A673 (cell line): ENCODE results near the gene FAM13A. TPM values are rescaled to one million over a fixed set of nuclear protein-coding genes. Genes with fewer than 3 reads are reported as not detected.

ENCODE experiments used
- BruUV-seq: library from RNA; stranded (reverse); fragments of 400-500 nt; replicated peaks from 2 replicates; lab custom pipeline; 2021; lab: Mats Ljungman, UMichigan
- CTCF ChIA-PET: fragments of 300-600 bp; sonication (Branson Sonifier 250); formaldehyde crosslinking; loops from one replicate; lab custom pipeline; 2022; ENCODE audit warnings: antibody characterized with exemption; lab: Charles Lee
- POLR2A ChIA-PET: fragments of 300-600 bp; sonication (Branson Sonifier 250); formaldehyde crosslinking; loops from one replicate; lab custom pipeline; 2022; ENCODE audit warnings: antibody characterized with exemption; ENCODE audit not compliant: low non-redundant PET; lab: Charles Lee
- DNase-seq: peaks from one replicate; pipeline ENCODE4 v3.0.0-alpha.2; 2015; ENCODE audit warnings: low spot score
- H3K27ac ChIP-seq: fragments of 200-600 bp; sonication (generic); 2 replicates; pipeline ENCODE4 v1.5.1; 2016; ENCODE audit warnings: mixed run types, low read depth, mild to moderate bottlenecking, mixed read lengths, antibody characterized with exemption, low read length; ENCODE audit not compliant: poor library complexity, severe bottlenecking
- H3K27me3 ChIP-seq: fragments of 200-600 bp; sonication (generic); replicated peaks from 2 replicates; pipeline ENCODE4 v1.6.1; 2017; ENCODE audit warnings: mixed run types, low read depth, mild to moderate bottlenecking, mixed read lengths, antibody characterized with exemption, low read length; ENCODE audit not compliant: insufficient read depth, poor library complexity
- H3K36me3 ChIP-seq: fragments of 200-600 bp; sonication (generic); 2 replicates; pipeline ENCODE4 v1.6.1; 2016; ENCODE audit warnings: mixed run types, mild to moderate bottlenecking, mixed read lengths, antibody characterized with exemption, low read length; ENCODE audit not compliant: insufficient read depth, poor library complexity, severe bottlenecking
- H3K4me1 ChIP-seq: fragments of 200-600 bp; sonication (generic); 2 replicates; pipeline ENCODE4 v1.6.1; 2017; ENCODE audit warnings: mixed run types, mild to moderate bottlenecking, mixed read lengths, antibody characterized with exemption, low read length; ENCODE audit not compliant: insufficient read depth, poor library complexity, severe bottlenecking
- H3K4me3 ChIP-seq: fragments of 200-600 bp; sonication (generic); 2 replicates; pipeline ENCODE4 v1.5.1; 2016; ENCODE audit warnings: low read depth, mixed run types, mild to moderate bottlenecking, mixed read lengths, low read length; ENCODE audit not compliant: poor library complexity, severe bottlenecking
- H3K9me3 ChIP-seq: fragments of 200-600 bp; sonication (generic); 2 replicates; pipeline ENCODE4 v1.6.1; 2016; ENCODE audit warnings: mixed run types, low read depth, mild to moderate bottlenecking, mixed read lengths, antibody characterized with exemption, low read length; ENCODE audit not compliant: poor library complexity, severe bottlenecking
- CTCF ChIP-seq: fragments of 300-800, 200-600 bp; sonication (generic); conservative IDR thresholded peaks from 2 replicates; pipeline ENCODE4 v1.5.1; 2017; ENCODE audit warnings: low read depth, mild to moderate bottlenecking, antibody characterized with exemption, low read length, moderate library complexity, mixed read lengths
- EZH2 ChIP-seq: fragments of 200-600 bp; sonication (generic); IDR thresholded peaks from 2 replicates; pipeline ENCODE4 v1.6.1; 2017; ENCODE audit warnings: borderline replicate concordance, low read depth, mild to moderate bottlenecking, mixed read lengths, antibody characterized with exemption, low read length; ENCODE audit not compliant: poor library complexity, severe bottlenecking
- intact Hi-C: fragments of 100-400 bp; cut with micrococcal nuclease; formaldehyde crosslinking; loops from one replicate; pipeline ENCODE4 v1.10.0; 2022; ENCODE audit not compliant: unreplicated experiment
- total RNA-seq: library from RNA; stranded (reverse); gene quantifications from 2 replicates; pipeline ENCODE4 v1.2.3, GENCODE V29; 2021

The FAM13A gene
- total RNA-seq, 1 experiment from 2014 or later = 15.5 TPM

DNA sequence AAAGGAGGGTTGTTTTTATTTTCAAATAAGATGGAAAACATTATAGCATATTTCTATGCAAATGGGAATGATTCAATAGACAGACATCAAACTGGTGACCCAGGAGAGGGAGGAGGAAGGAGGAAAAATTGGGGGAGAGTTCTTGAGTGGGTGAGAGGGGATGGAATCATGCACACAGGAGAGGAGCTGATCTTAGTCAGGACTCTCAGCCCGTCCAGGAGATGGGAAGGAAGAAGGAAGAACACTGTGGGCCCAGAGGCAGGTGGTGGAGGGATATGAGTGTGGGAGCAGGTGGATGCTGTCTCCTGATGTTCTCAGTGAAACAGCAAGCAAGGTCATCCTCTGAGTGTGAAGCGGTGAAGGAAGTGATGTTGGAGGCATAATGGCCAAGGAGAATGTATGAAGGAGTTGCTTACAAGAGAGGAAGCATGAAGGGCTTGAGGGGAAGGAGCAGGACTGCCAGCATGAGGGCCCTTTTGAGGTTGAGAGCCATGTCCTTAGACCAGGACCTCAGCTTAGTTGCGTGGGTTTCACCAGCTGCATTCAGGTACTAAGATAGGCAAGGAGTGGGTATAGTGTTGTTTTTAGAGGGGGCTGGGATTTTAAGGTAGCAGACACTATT is 197.7 kb downstream of the FAM13A start:
- intact Hi-C loops = no loop called here
- Histone ChIP-seq H3K27ac (no peak overlapping the region), H3K27me3 (no peaks in the 10 kb centered on the region), H3K9me3 (no peaks in the 10 kb centered on the region), H3K4me1 (peaks cover 9% of the 10 kb centered on the region), H3K4me3 (no peak overlapping the region), H3K36me3 (no peaks in the 10 kb centered on the region)
- no peak for DNase-seq
- ChIA-PET POLR2A (no interaction called here), CTCF (no interaction called here)
- BruUV-seq = no TSS peak
- no peak for TF ChIP-seq CTCF
- no peak for TF ChIP-seq EZH2

DNA sequence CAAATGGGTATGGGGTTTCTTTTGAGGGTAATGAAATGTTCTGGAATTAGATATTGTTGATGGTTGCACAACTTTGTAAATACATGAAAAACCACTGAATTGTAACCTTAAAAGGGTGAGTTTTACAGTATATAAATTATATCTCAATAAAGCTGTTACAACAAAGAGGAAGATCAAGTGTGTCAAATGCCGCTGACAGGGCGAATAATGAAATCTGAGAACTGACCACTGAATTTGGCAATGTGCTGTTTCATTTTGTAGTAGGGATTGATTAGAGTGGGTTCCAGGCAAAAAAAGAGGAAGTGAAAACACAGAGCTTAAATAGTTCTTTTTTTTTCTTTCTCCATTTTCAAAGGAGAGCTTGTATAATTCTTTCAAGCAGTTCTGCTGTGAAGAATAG is 198.2 kb downstream of the FAM13A start:
- peaks cover 9% of the 10 kb centered on the region for H3K4me1 ChIP-seq
- TF ChIP-seq EZH2 = no peak
- TF ChIP-seq CTCF = no peak
- no peaks in the 10 kb centered on the region for H3K9me3 ChIP-seq
- H3K27me3 ChIP-seq = no peaks in the 10 kb centered on the region
- intact Hi-C loops = no loop called here
- no peak overlapping the region for H3K4me3 ChIP-seq
- H3K27ac ChIP-seq = no peak overlapping the region
- no peaks in the 10 kb centered on the region for H3K36me3 ChIP-seq
- DNase-seq = no peak
- no TSS peak for BruUV-seq
- CTCF ChIA-PET = no interaction called here
- POLR2A ChIA-PET = no interaction called here

DNA sequence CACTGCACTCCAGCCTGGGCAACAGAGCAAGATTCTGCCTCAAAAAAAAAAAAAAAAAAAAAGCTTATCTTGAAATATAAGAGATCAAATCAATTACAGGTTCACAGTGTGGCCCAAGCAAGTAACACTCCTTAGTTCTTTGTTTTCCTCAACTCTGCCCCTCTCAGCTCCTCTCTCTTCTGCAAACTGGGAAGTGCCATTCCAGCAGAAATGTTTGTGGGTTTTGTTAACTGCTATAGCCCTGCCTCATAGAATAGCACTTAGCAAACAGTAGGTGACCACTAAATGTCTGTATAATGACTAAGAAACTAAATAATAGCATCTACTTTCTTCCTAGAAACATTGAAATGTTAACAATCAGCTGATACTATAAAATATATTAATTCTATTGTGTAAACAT is 199.4 kb downstream of the FAM13A start:
- peaks cover 9% of the 10 kb centered on the region for H3K4me1 ChIP-seq
- no TSS peak for BruUV-seq
- no peak overlapping the region for H3K4me3 ChIP-seq
- TF ChIP-seq CTCF (no peak), EZH2 (no peak)
- intact Hi-C loops = no loop called here
- H3K27me3 ChIP-seq = no peaks in the 10 kb centered on the region
- H3K36me3 ChIP-seq = no peaks in the 10 kb centered on the region
- DNase-seq = no peak
- no peaks in the 10 kb centered on the region for H3K9me3 ChIP-seq
- POLR2A ChIA-PET = no interaction called here
- CTCF ChIA-PET = no interaction called here
- H3K27ac ChIP-seq = no peak overlapping the region
